A172 (cell line): ENCODE results near the gene NIPBL. TPM values are rescaled to one million over a fixed set of nuclear protein-coding genes. Genes with fewer than 3 reads are reported as not detected.
"Not testable (repeated sequence)": the region's sequence is repeated elsewhere in the genome, so short reads cannot be mapped to it uniquely, and the experiment has no call there.

Experiments
- DNase-seq: peaks from one replicate; pipeline ENCODE4 v3.0.0-alpha.2; 2015; ENCODE audit warnings: low spot score
- total RNA-seq: library from RNA; depleted of rRNA; stranded (reverse); fragments of >200 nt; shearing (Covaris generic); gene quantifications from 2 replicates; pipeline ENCODE4 v1.2.3, GENCODE V29; 2014

The NIPBL gene
- total RNA-seq, 1 experiment from 2014 or later: 12.3 TPM

- no peak for DNase-seq
Observed at GRCh38 chr5:36904677-36905076, 28.1 kb downstream of the NIPBL start.

- no peak for DNase-seq
Observed at GRCh38 chr5:36908544-36909260, 32.1 kb downstream of the NIPBL start.

GRCh38 chr5:36915653-36916052 is 39.1 kb downstream of the NIPBL start:
- DNase-seq: no peak

DNA sequence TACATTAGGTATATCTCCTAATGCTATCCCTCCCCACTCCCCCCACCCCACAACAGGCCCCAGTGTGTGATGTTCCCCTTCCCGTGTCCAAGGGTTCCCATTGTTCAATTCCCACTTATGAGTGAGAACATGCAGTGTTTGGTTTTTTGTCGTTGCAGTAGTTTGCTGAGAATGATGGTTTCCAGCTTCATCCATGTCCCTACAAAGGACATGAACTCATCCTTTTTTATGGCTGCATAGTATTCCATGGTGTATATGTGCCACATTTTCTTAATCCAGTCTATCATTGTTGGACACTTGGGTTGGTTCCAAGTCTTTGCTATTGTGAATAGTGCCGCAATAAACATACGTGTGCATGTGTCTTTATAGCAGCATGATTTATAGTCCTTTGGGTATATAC is 40.0 kb downstream of the NIPBL start:
- DNase-seq: not testable (repeated sequence)

- DNase-seq: not testable (repeated sequence)
Observed at GRCh38 chr5:36917358-36917757, 40.8 kb downstream of the NIPBL start.

DNA sequence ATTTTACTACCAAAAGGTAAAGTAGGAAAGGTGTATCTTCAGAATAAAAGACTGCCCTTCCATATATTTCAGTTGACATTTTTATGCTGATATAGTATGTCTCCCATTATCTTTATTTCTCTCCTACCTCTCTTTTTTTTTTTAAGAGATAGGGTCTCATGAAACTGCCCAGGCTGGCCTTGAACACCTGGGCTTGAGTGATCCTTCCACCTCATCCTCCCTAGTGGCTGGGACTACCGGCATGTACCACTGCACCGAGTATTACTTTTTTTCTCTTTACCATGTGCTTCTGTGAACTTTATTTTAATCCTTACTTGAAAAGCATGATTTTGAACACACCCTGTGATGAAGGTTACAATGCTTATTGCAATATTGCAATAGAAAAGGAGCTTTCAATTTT is 42.7 kb downstream of the NIPBL start:
- DNase-seq: no peak

- no peak for DNase-seq
Observed at GRCh38 chr5:36919650-36920049, 43.1 kb downstream of the NIPBL start.

GRCh38 chr5:36928947-36929346 is 52.4 kb downstream of the NIPBL start:
- DNase-seq: peak; percentile 40

- no peak for DNase-seq
Observed at GRCh38 chr5:36929438-36929837, 52.9 kb downstream of the NIPBL start.

DNA sequence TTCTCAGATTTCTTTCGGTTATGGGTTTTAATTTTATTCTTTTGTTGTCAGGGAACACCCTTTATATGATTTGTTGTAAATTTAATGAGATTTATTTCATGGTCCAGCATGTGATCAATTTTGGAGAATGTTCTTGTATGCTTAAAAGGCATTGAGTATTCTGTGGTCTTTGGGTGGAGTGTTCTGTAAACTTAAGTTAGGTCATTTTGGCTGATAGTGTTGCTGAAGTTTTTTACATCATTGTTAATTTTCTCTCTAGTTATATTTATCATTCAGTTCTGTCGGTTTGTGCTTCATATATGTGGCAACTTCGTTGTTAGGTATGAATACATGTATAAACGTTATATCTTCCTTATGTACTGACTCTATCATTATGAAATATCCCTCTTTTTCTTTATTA is 55.5 kb downstream of the NIPBL start:
- no peak for DNase-seq

GRCh38 chr5:36932699-36933098 is 56.1 kb downstream of the NIPBL start:
- no peak for DNase-seq

DNA sequence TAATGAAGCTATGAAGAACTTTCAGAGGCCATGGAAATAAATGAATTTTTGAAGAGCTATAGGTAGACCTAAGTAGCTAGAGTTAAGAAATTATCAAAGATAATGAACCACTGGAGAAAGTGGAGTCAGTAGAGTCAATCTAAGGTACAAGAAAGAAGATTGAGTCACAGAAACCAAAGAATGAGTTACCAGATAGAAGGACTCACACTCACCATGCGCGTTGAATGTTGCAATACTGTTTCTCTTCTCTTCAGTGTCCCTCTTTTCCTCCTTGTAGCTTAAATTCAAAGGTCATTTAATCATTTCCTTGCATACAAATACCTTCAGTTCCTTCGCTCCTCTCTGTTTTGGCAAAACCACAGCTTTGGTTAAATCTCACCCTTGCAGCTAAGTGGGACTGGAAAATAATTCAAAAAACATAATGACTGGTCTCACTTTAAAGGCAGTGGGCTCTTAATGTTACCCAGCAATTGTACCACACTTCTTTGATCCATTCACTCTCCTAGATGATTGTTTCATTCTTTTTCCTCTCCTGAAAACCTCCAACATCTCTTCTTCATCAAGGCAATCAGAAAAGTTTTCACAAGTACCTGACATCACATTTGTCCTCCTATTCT is 58.3 kb downstream of the NIPBL start:
- DNase-seq: no peak

DNA sequence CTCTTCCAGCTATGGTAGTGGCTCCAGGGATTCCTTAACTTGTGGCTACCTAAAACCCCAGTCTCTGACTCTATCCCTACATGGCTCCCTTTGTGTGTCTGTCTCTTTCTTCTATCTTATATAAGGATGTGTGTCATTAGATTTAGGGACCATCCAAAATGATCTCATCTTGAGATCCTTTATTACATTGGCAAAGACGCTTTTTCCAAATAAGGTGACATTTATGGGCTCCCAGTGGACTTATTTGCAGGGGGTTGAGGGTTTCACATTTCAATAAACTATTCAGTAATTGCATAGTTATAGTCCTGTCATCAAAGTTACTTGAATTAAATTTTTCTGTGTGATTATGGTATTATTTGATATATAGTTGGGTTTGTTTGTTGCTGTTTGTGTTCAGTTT is 59.2 kb downstream of the NIPBL start:
- no peak for DNase-seq

GRCh38 chr5:36936309-36936708 is 59.7 kb downstream of the NIPBL start:
- no peak for DNase-seq

- DNase-seq: no peak
Observed at GRCh38 chr5:36938129-36938528, 61.6 kb downstream of the NIPBL start.

DNA sequence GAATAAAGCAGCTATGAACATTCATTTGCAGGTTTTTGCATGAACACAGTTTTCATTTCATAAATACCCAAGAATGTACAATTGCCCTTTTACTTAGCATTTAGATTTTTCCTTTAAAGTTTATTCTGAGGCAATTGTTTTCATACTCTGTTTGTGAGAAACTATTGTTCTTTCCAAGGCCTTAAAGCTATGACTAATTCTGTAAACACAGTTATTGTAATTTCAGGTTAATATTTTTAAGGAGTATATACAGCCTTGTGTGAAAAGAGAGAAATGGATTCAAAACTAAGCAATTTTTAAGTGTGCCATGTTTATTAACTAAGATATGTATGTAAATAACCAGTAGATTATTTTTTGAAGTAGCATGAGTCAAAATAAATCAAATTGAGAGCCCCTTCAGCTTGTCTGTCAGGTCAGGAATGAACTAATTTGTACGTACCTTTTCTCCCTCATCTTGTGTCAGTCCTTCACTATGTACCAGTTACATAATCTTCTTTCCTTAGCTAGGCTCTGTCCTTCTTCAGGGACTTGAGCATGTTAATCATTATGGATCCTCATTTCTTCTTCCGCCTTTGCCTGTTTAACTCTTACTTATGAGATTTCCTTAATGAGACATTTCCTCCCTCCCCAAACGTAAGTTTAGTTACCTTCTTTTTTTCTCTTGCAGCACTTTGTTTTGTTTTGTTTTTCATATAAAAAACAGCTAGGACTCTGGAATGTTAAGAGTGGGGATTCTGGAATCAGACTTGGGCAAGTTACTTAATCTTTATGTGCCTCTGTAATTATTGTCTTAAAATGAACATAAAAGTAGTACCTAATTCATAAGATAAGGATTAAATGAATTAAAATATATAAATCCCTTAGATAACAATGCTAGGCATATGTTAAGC is 63.6 kb downstream of the NIPBL start:
- no peak for DNase-seq

DNA sequence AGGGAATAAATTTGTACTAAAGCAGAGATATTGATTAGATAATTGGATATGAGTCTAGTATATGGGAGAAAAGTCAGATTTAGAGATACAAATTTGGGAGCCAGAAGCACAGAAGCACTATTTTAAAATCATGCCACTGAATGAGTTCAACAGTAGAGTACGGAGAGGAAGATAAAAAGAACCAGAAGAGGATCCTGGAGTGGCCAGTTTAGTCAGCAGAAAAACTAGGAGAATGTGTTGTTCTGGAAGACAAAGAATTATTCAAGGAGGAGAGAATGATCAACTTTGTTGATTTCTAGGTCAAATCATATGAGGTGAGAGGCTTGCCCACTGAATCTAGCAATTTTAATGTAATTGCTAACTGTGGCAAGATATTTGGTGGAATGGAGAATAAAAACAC is 67.0 kb downstream of the NIPBL start:
- no peak for DNase-seq

GRCh38 chr5:36944024-36944423 is 67.5 kb downstream of the NIPBL start:
- DNase-seq: no peak

- DNase-seq: no peak
Observed at GRCh38 chr5:36944607-36945225, 68.1 kb downstream of the NIPBL start.

DNA sequence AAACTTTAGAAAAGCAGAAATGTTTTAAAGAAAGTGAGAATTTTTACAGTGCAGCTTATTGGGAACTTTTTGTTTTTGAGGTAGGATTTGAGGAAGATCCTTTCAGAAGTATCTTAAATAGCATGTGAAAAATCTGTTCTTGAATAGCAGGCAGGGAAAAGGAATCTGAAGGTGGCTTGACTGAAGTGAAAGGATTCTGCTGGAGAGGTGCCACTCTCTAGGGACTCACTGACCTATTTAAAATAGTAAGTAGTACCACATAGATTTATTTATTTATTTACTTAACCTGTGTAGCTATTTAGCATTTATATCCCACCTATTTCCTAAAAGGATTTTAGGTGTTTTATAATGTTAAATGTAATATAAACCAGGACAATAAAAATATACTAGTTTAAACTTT is 69.1 kb downstream of the NIPBL start:
- DNase-seq: no peak

- DNase-seq: no peak
Observed at GRCh38 chr5:36946101-36946500, 69.5 kb downstream of the NIPBL start.

DNA sequence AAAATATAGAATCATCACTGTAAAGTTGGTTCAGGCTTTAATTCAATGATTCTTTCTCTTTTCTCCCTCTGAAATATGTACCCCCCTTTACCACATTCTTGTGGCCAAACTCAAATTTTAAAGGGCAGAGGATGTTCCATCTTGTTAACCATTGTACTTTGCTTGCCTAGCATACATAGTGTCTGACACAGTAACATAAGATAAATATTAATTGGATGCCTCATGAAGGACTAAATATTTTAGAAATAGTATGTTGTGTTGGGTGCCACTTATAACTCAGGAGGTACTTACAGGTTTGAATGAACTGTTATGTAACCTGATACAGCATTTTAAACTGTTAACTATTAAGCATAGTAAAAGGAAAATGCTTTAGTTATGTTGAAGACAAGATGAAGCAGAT is 71.5 kb downstream of the NIPBL start:
- peak; percentile 21 for DNase-seq
